ENCODE results near the gene EIF3F. TPM values are rescaled to one million over a fixed set of nuclear protein-coding genes. Genes with fewer than 3 reads are reported as not detected.

The EIF3F gene
- total and polyA plus RNA-seq, 2 of the 8 experiments (the other 6 are each of a cell fraction or from before 2014, with no cell fraction given): 222 to 388 TPM

DNA sequence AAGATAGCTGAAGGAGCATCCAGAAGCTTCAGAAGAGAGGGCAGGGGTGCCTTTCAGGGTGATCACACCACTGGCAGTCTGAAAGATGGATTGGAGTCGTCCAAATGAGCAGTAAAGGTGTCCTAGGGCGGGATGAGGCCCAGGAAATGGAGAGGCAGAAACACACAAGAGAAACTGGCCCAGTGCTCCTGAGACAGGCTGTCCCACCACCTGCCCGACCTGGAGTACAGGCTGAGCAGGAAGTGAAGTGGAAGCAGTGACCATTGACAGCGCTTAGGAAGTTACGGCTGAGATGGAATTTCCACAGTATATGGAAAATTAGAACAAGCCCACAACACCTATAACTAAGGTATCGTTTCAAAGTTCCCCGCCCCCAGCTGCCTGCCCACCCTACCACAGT lies 16.1 kb downstream of the EIF3F start:
- no peaks in the 10 kb centered on the region for H3K27me3 ChIP-seq (replicated peaks in 1 of 4; ENCODE audit: control insufficient read depth in 3 of 4, extremely low read depth in 1 of 4, insufficient read depth in 3 of 4, low read length in 3 of 4)
- H4K8ac ChIP-seq (ENCODE audit: extremely low read depth, insufficient read depth, low read length): no peak overlapping the region
- no peaks in the 10 kb centered on the region for H3K23me2 ChIP-seq (ENCODE audit: low read depth, low read length)
- H3K27ac ChIP-seq (ENCODE audit: low read depth, low read length): no peak overlapping the region
- H2BK120ac ChIP-seq (replicated peaks; ENCODE audit: low read depth, low read length): no peak overlapping the region
- H3K4me1 ChIP-seq (replicated peaks in 1 of 4; ENCODE audit: control insufficient read depth in 3 of 4, insufficient read depth in 4 of 4, low read length in 3 of 4): no peaks in the 10 kb centered on the region
- H3K4ac ChIP-seq (replicated peaks; ENCODE audit: insufficient read length, low read depth, low read length): no peak overlapping the region
- H3K4me3 ChIP-seq (ENCODE audit: extremely low read depth in 1 of 4, insufficient read depth in 2 of 4, low read depth in 3 of 4, low read length in 4 of 4): no peak overlapping the region
- no peak overlapping the region for H3K4me2 ChIP-seq (ENCODE audit: insufficient read depth in 1 of 2, low read depth in 2 of 2, low read length in 2 of 2)
- H2BK20ac ChIP-seq (ENCODE audit: low read length): no peak overlapping the region
- no peaks in the 10 kb centered on the region for H3K9me3 ChIP-seq (ENCODE audit: insufficient read depth in 2 of 2, low read depth in 1 of 2, low read length in 1 of 2)
- H3K56ac ChIP-seq (replicated peaks; ENCODE audit: insufficient read length, low read depth, low read length): no peak overlapping the region
- no peak overlapping the region for H2BK5ac ChIP-seq (ENCODE audit: low read depth, low read length)
- WGBS, 2 experiments (ENCODE audit: extremely low coverage in 1 of 2, insufficient coverage in 1 of 2, insufficient read length in 1 of 2, insufficient replicate concordance in 2 of 2, low coverage in 1 of 2, low lambda C conversion rate in 2 of 2, missing lambda C conversion rate in 1 of 2): 87% methylated on average over 7 of the region's 7 CpGs; no CpG with 5 or more reads in 1 of the 2 experiments
- H4K20me1 ChIP-seq (replicated peaks in 1 of 2; ENCODE audit: control insufficient read depth in 1 of 2, insufficient read depth in 2 of 2, low read length in 2 of 2): no peaks in the 10 kb centered on the region
- H3K79me1 ChIP-seq (ENCODE audit: low read depth, low read length): no peaks in the 10 kb centered on the region
- no peak overlapping the region for H3K9ac ChIP-seq (replicated peaks in 1 of 4; ENCODE audit: extremely low read depth in 1 of 4, low read depth in 3 of 4, low read length in 3 of 4)
- H2BK12ac ChIP-seq (ENCODE audit: low read depth, low read length): no peak overlapping the region
- H3K36me3 ChIP-seq (ENCODE audit: control insufficient read depth in 2 of 4, insufficient read depth in 4 of 4, low read length in 3 of 4): peaks cover 0 to 7% (median 3%) of the 10 kb centered on the region in 4 experiments; a peak in 6 of 8 replicates
- no peak overlapping the region for H2AK5ac ChIP-seq (ENCODE audit: low read depth, low read length)
- H3K14ac ChIP-seq (ENCODE audit: insufficient read length): no peak overlapping the region
- no peak overlapping the region for H4K91ac ChIP-seq (replicated peaks; ENCODE audit: insufficient read length, low read length)
- no peaks in the 10 kb centered on the region for H3K79me2 ChIP-seq (ENCODE audit: control insufficient read depth in 1 of 2, insufficient read depth in 2 of 2, low read length in 2 of 2)
- no peak overlapping the region for H2AFZ ChIP-seq (ENCODE audit: low read length)
- H3K23ac ChIP-seq (ENCODE audit: insufficient read length): no peak overlapping the region
- FAIRE-seq (no peak), DNase-seq (ENCODE audit: low read depth in 1 of 2, low spot score in 2 of 2) (no peak)
- H2BK15ac ChIP-seq (ENCODE audit: low read length): no peak overlapping the region
- H4K5ac ChIP-seq (ENCODE audit: insufficient read length, low read depth, low read length): no peak overlapping the region
- POLR2A ChIA-PET (ENCODE audit: partially characterized antibody): interaction anchor here (1.5 to 2.7 kb wide), 5 partner anchors 9 to 91 kb away, joined by 5 to 14 read pairs (median 8); partner anchors contain the start of gene EIF3F
- CTCF ChIA-PET (ENCODE audit: partially characterized antibody): interaction anchor here (0.8 to 15.7 kb wide), 6 partner anchors 9 to 110 kb away, joined by 3 to 769 read pairs (median 4); no protein-coding TSS in a partner anchor
- H3K18ac ChIP-seq (ENCODE audit: extremely low read depth, low read length): no peak overlapping the region
- TF ChIP-seq PHF8 (conservative IDR thresholded peaks at IDR 0.05; ENCODE audit: low read depth, low read length) (no peak), SIX5 (IDR thresholded peaks at IDR 0.05; ENCODE audit: low read depth, low read length) (no peak), BRCA1 (IDR thresholded peaks at IDR 0.05; ENCODE audit: low read depth, low read length) (no peak), TEAD4 (IDR thresholded peaks at IDR 0.05; ENCODE audit: low read depth, low read length) (no peak), SUZ12 (IDR thresholded peaks at IDR 0.05; ENCODE audit: low read length) (no peak), SP2 (IDR thresholded peaks at IDR 0.05; ENCODE audit: low read length) (no peak), ASH2L (IDR thresholded peaks at IDR 0.05; ENCODE audit: low read length) (no peak), KDM5A (IDR thresholded peaks at IDR 0.05; ENCODE audit: low read length) (no peak), CTCF (IDR thresholded peaks at IDR 0.05; ENCODE audit: control extremely low read depth in 1 of 3, insufficient read depth in 1 of 3, low read depth in 1 of 3, low read length in 3 of 3) (no peak), CREB1 (IDR thresholded peaks at IDR 0.05) (no peak), CBX8 (IDR thresholded peaks at IDR 0.05; ENCODE audit: borderline replicate concordance, low read depth, low read length) (no peak), SRF (IDR thresholded peaks at IDR 0.05; ENCODE audit: low read depth, low read length) (no peak), EGR1 (IDR thresholded peaks at IDR 0.05; ENCODE audit: borderline replicate concordance, low read depth, low read length) (no peak)

All from H1 (cell line).